K562 (cell line): ENCODE results near the gene THOC7. TPM values are rescaled to one million over a fixed set of nuclear protein-coding genes. Genes with fewer than 3 reads are reported as not detected.
A peak's percentile ranks its signal among the peaks of the same experiment; 100 is the strongest.

Experiments used
- ATAC-seq: fragments of 200-7000 bp; cut with Tn5 transposase; 3 replicates; pipeline ENCODE4 v1.9.1; 2020; ENCODE audit warnings: moderate library complexity
- BruUV-seq: library from RNA; stranded (reverse); fragments of 400-500 nt; replicated peaks from 2 replicates; lab custom pipeline; 2021; lab: Mats Ljungman, UMichigan
- CTCF ChIA-PET: fragments of 300-600 bp; formaldehyde crosslinking; extraction: SDS; loops from one replicate; lab custom pipeline; 2021; ENCODE audit warnings: low intra/inter-chr PET ratio; lab: Yijun Ruan, JAX
- POLR2A ChIA-PET: fragments of 300-600, 350-650 bp; sonication (Branson Sonifier 250); formaldehyde crosslinking; extraction: SDS; loops from one replicate; lab custom pipeline; 2021; ENCODE audit warnings: antibody characterized with exemption, inconsistent platforms; lab: Yijun Ruan, JAX
- DNase-seq, 4 experiments: peaks; one replicate each; pipeline versions ENCODE4 v3.0.0 to v3.0.0-alpha.2; 2011 to 2018; ENCODE audit warnings: low spot score in 3 of 4, mixed read lengths in 3 of 4; ENCODE audit errors: extremely low read depth in 1 of 4
- FAIRE-seq: peaks from 2 replicates; lab custom pipeline; 2011; peaks lifted over from hg19 to GRCh38; lab: Jason Lieb, UNC
- H2AFZ ChIP-seq: 2 replicates; pipeline ENCODE4 v1.6.0; 2011; ENCODE audit warnings: low read depth, low read length, control low read depth, inconsistent platforms
- H3K27ac ChIP-seq: fragments of 200-600 bp; 3 replicates; pipeline ENCODE4 v1.8.0; 2011; ENCODE audit warnings: low read depth, mild to moderate bottlenecking, control low read depth, inconsistent platforms, low read length, moderate library complexity, mixed read lengths; ENCODE audit errors: extremely low read depth
- H3K27me3 ChIP-seq, 2 experiments: fragments of 300-600 bp in 1 of 2; 2 replicates in 1 of 2; 3 replicates in 1 of 2; pipeline versions ENCODE4 v1.6.0 to v1.8.0; 2011; ENCODE audit warnings: inconsistent platforms in 2 of 2, low read length in 2 of 2, mild to moderate bottlenecking in 1 of 2, mixed read lengths in 1 of 2, moderate library complexity in 1 of 2; ENCODE audit not compliant: control insufficient read depth in 2 of 2, insufficient read depth in 2 of 2
- H3K36me3 ChIP-seq: fragments of 300-600 bp; 3 replicates; pipeline ENCODE4 v1.8.0; 2011; ENCODE audit warnings: mild to moderate bottlenecking, low read length, inconsistent platforms; ENCODE audit not compliant: control insufficient read depth, insufficient read depth
- H3K4me1 ChIP-seq, 2 experiments: fragments of 200-600 bp in 1 of 2; replicated peaks in 1 of 2; 2 replicates in 1 of 2; 3 replicates in 1 of 2; pipeline versions ENCODE4 v1.5.1 to v1.8.0; 2011; ENCODE audit warnings: inconsistent platforms in 2 of 2, low read length in 2 of 2, mild to moderate bottlenecking in 1 of 2, mixed read lengths in 1 of 2, moderate library complexity in 1 of 2; ENCODE audit not compliant: control insufficient read depth in 2 of 2, insufficient read depth in 2 of 2
- H3K4me2 ChIP-seq: 2 replicates; pipeline ENCODE4 v1.6.1; 2011; ENCODE audit warnings: low read length, control low read depth, inconsistent platforms, mixed read lengths; ENCODE audit not compliant: insufficient read depth
- H3K4me3 ChIP-seq: fragments of 200-600 bp; sonication (generic), shearing (Covaris generic); 2 replicates; pipeline ENCODE4 v1.5.1; 2016; ENCODE audit warnings: control low read depth, inconsistent platforms
- H3K79me2 ChIP-seq: fragments of 200-600 bp; 3 replicates; pipeline ENCODE4 v1.8.0; 2011; ENCODE audit warnings: low read length, inconsistent platforms; ENCODE audit not compliant: control insufficient read depth, insufficient read depth
- H3K9ac ChIP-seq, 2 experiments: 2 replicates each; pipeline versions ENCODE4 v1.6.0 to v1.6.1; 2011; ENCODE audit warnings: low read depth in 2 of 2, low read length in 2 of 2, control low read depth in 1 of 2, inconsistent platforms in 1 of 2, mild to moderate bottlenecking in 1 of 2, mixed read lengths in 1 of 2; ENCODE audit not compliant: insufficient read depth in 1 of 2
- H3K9me1 ChIP-seq: one replicate; pipeline ENCODE4 v1.6.0; 2011; ENCODE audit warnings: inconsistent platforms, mild to moderate bottlenecking, low read length, moderate library complexity; ENCODE audit not compliant: control insufficient read depth, insufficient read depth
- H3K9me3 ChIP-seq: replicated peaks from 2 replicates; pipeline ENCODE4 v1.5.1; 2011; ENCODE audit warnings: low read depth, low read length, inconsistent platforms; ENCODE audit not compliant: control insufficient read depth, insufficient read depth
- H4K20me1 ChIP-seq: replicated peaks from 2 replicates; pipeline ENCODE4 v1.6.1; 2011; ENCODE audit warnings: low read length, inconsistent platforms, mixed read lengths; ENCODE audit not compliant: control insufficient read depth, insufficient read depth
- ASH1L ChIP-seq: fragments of 450-650 bp; IDR thresholded peaks from 2 replicates; pipeline ENCODE4 v1.6.1; 2018; ENCODE audit warnings: borderline replicate concordance, mild to moderate bottlenecking, low read depth; ENCODE audit not compliant: partially characterized antibody
- KLF16 ChIP-seq: IDR thresholded peaks from 2 replicates; pipeline ENCODE4 v1.6.1; 2016; ENCODE audit warnings: antibody characterized with exemption
- PRMT5 ChIP-seq: sonication (generic); formaldehyde crosslinking; IDR thresholded peaks from 2 replicates; pipeline ENCODE4 v1.5.0; 2020; ENCODE audit warnings: missing genetic modification reagents
- STAT5B ChIP-seq: fragments of 250-450 bp; sonication (Bioruptor Pico); IDR thresholded peaks from 2 replicates; pipeline ENCODE4 v1.8.0; 2021; ENCODE audit warnings: mild to moderate bottlenecking, inconsistent platforms
- ZNF311 ChIP-seq: fragments of 250-450 bp; sonication (Bioruptor Pico); IDR thresholded peaks from 2 replicates; pipeline ENCODE4 v1.4.0; 2020; ENCODE audit warnings: mild to moderate bottlenecking, moderate library complexity
- WGBS: fragments of 100-300 bp; shearing (Covaris generic); methylation state at CpG from one replicate; pipeline ENCODE4 v1.1.6; 2016; ENCODE audit warnings: low coverage, mixed read lengths; ENCODE audit not compliant: insufficient coverage; ENCODE audit errors: missing lambda C conversion rate; 5-methylcytosine and 5-hydroxymethylcytosine counted together
- in situ Hi-C: fragments of 300-500 bp; cut with MboI; formaldehyde crosslinking; loops from 4 replicates; pipeline ENCODE4 v1.15.0; 2018; ENCODE audit warnings: inconsistent platforms, mixed read lengths
- intact Hi-C: fragments of 100-400 bp; cut with micrococcal nuclease; formaldehyde crosslinking; loops from 2 replicates; pipeline ENCODE4 v1.14.2; 2022
- polyA plus RNA-seq, 8 experiments: library from polyadenylated mRNA; depleted of rRNA in 4 of 8; stranded (reverse) in 5 of 8; unstranded in 3 of 8; fragments of >200 nt; fragmentation: Nextera tagmentation in 2 of 8; fragmentation: Illumina TruSeq in 1 of 8; extraction: Ambion mirVana in 2 of 8; extraction: Trizol in 1 of 8; gene quantifications; 2 replicates each; pipeline versions ENCODE4 v1.2.1 to v1.2.3, GENCODE V29; 2011 to 2014; ENCODE audit warnings: inconsistent platforms in 1 of 8, missing spikeins in 1 of 8
- total RNA-seq, 7 experiments: library from RNA; depleted of rRNA in 6 of 7; stranded (reverse); fragments of >200 nt in 6 of 7; fragmentation: Illumina TruSeq in 2 of 7; extraction: Trizol in 2 of 7; gene quantifications; 2 replicates each; pipeline versions ENCODE4 v1.2.1 to v1.2.3, GENCODE V29; 2011 to 2021; ENCODE audit warnings: low replicate concordance in 1 of 7
- TF ChIP-seq, protein P1 (sequence below), 3 experiments: fragments of 200-800 bp in 1 of 3; fragments of 250-450 bp in 1 of 3; fragments of 450-650 bp in 1 of 3; sonication (Bioruptor Pico) in 1 of 3; sonication (Bioruptor generic) in 1 of 3; formaldehyde crosslinking in 1 of 3; IDR thresholded peaks; 2 replicates each; pipeline versions ENCODE4 v1.6.1 to v1.8.0; 2016 to 2022; ENCODE audit warnings: mild to moderate bottlenecking in 2 of 3, missing genetic modification characterization in 2 of 3, missing compliant biosample characterization in 1 of 3, moderate library complexity in 1 of 3

THOC7 gene
- total and polyA plus RNA-seq, 9 of the 15 experiments (the other 6 are each of a cell fraction or from before 2014, with no cell fraction given): 56.5 to 129 (median 94.7) TPM

DNA sequence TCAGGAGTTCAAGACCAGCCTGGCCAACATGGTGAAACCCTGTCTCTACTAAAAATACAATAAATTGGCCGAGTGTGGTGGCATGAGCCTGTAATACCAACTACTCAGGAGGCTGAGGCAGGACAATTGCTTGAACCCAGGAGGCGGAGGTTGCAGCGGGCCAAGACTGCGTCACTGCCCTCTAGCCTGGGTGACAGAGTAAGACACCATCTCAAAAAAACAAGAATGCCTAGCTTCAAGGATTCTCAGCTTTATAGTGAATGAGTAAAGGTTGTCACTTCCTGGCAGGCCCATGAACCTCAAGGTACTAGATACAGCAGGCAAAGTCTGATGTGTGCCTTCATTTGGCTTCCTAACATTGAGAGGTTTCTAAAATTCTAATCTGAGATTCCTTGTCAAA, 14.4 kb downstream of the THOC7 start:
- Histone ChIP-seq H3K27me3 (no peaks in the 10 kb centered on the region), H3K4me2 (no peak overlapping the region), H4K20me1 (no peaks in the 10 kb centered on the region), H3K36me3 (peaks cover 2% of the 10 kb centered on the region; the same call in 1 of the 3 replicates), H3K4me3 (no peak overlapping the region), H3K9me3 (no peaks in the 10 kb centered on the region), H3K27ac (no peak overlapping the region), H3K9ac (no peak overlapping the region), H3K79me2 (peaks cover 22% of the 10 kb centered on the region; the same call in 2 of the 3 replicates), H3K9me1 (no peaks in the 10 kb centered on the region), H2AFZ (no peak overlapping the region), H3K4me1 (no peaks in the 10 kb centered on the region)
- 25% methylated on average over 1 of the region's 4 CpGs for WGBS
- TF ChIP-seq ZNF311 (CRISPR knock-in tag) (no peak), ASH1L (no peak), PRMT5 (CRISPR knock-in tag) (no peak), STAT5B (no peak), KLF16 (no peak)
- TF ChIP-seq, protein P1, sequence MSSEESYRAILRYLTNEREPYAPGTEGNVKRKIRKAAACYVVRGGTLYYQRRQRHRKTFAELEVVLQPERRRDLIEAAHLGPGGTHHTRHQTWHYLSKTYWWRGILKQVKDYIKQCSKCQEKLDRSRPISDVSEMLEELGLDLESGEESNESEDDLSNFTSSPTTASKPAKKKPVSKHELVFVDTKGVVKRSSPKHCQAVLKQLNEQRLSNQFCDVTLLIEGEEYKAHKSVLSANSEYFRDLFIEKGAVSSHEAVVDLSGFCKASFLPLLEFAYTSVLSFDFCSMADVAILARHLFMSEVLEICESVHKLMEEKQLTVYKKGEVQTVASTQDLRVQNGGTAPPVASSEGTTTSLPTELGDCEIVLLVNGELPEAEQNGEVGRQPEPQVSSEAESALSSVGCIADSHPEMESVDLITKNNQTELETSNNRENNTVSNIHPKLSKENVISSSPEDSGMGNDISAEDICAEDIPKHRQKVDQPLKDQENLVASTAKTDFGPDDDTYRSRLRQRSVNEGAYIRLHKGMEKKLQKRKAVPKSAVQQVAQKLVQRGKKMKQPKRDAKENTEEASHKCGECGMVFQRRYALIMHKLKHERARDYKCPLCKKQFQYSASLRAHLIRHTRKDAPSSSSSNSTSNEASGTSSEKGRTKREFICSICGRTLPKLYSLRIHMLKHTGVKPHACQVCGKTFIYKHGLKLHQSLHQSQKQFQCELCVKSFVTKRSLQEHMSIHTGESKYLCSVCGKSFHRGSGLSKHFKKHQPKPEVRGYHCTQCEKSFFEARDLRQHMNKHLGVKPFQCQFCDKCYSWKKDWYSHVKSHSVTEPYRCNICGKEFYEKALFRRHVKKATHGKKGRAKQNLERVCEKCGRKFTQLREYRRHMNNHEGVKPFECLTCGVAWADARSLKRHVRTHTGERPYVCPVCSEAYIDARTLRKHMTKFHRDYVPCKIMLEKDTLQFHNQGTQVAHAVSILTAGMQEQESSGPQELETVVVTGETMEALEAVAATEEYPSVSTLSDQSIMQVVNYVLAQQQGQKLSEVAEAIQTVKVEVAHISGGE (CRISPR knock-in tag; IDR thresholded peaks at IDR 0.05): peak in 1 of 3 experiments; percentile 19; a peak in 1 of 6 replicates
- CTCF ChIA-PET: no interaction called here
- POLR2A ChIA-PET: no interaction called here
- FAIRE-seq (no peak), DNase-seq (no peak), ATAC-seq (no peak; the same call in 2 of the 3 replicates)
- in situ Hi-C loops: no loop called here
- intact Hi-C loops: loop anchor here (10.0 kb wide), 1 partner anchor 166 kb away; no protein-coding TSS in a partner anchor
- no TSS peak for BruUV-seq
